ENCODE data around the gene DACT3.

GRCh38 chr19:46691948-46692347, 31.0 kb upstream of the DACT3 start:
- TF ChIP-seq CTCF (IDR thresholded peaks at IDR 0.05) (no peak), POLR2A (IDR thresholded peaks at IDR 0.05) (no peak)
